Activated CD4-positive, alpha-beta T cell treated with anti-CD3 and anti-CD28 coated beads for 1 hour (primary cell): Measurements from ENCODE around the gene MED7.

Source experiments
- DNase-seq: peaks from one replicate; pipeline ENCODE4 v3.0.0-alpha.2; 2020

MED7 gene

DNA sequence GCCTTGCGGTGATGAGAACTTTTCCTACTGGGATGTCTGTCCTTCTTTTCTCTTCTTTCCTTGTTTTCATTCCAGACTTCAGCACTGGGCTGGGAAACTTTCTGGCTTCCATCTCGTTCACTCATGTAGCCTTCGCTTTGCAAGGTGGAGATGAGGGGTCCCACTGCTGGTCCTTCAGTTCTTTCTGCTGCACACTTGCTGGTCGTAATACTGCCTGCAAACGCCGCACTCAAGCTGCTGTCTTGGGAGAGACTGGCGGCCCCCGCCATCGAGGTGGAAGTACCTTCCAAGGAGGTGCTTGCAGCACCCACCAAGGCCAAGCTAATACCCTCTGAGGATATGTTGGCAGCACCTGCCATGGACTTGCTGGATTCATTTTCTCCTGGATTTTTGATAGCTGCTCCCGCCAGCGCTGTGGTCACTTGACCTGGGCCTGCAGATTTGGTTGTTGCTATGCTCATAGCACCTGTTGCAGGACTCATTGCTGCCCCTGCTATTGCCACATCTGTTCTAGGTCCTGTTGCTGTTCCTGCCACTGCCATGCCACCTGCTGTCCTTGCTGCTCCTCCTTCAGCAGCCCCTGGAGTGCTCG, 20.4 kb upstream of the MED7 start:
- no peak for DNase-seq

DNA sequence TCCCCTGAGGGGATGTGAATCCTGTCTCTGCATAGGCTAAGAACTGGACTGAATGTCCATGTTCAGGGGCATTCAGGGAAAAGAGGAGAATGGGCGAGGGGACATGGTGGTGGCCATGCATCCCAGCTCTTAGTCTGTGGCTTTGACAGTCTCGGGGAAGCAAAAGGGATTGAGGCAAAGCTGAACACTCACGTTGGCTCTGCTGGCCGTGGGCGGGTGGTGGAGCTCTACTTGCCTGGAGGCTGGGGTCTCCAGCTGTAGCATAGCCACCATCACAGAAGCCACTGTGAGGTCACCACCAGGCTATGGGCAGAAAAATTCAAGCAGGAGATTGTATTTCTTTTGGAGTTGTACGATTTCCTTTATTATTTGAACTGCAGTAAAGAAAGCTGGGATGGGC, 19.3 kb upstream of the MED7 start:
- no peak for DNase-seq

DNA sequence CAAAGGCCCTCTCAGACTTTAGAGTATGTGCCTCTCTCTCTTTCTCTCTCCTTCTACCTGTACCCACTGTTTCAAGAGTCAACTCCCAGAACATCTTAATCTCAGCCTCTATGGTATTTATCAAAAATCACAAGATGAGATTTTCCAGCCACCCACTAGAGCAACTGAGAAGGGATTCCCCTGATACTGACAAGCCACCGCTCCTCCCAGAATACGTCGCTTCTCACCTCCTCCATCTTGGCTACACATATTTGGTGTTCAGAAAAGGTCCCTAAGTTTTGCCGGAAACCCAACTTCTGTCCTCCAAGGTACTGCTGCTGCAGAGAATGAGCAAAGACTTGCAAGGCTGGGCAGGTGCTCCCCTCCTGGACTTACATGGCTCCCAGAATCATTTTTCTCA, 17.3 kb upstream of the MED7 start:
- no peak for DNase-seq

DNA sequence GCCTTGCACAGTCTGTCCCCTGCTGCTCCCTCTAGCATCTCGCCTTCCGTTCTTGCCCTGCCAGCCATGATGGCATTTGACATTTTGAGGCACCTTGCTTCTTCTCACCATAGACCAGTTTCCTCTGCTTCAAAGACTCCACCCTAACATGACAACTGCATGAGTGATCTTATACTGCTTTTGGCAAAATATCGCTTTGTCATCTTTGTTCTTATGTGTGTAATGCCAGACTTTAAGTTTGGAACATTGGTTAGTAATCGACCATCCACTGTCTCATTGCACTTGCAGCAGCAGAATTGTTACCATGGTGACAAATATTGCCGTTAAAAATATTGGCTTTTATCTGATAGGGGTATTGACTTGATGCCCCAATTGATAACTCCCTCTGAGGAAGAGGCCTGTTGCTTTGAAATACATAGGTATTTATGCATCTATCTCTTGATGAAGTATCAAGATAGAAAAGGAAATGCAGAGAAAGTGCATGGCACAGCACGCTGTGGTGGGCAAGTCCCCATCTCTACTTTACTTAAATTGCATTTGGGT, 16.6 kb upstream of the MED7 start:
- no peak for DNase-seq

DNA sequence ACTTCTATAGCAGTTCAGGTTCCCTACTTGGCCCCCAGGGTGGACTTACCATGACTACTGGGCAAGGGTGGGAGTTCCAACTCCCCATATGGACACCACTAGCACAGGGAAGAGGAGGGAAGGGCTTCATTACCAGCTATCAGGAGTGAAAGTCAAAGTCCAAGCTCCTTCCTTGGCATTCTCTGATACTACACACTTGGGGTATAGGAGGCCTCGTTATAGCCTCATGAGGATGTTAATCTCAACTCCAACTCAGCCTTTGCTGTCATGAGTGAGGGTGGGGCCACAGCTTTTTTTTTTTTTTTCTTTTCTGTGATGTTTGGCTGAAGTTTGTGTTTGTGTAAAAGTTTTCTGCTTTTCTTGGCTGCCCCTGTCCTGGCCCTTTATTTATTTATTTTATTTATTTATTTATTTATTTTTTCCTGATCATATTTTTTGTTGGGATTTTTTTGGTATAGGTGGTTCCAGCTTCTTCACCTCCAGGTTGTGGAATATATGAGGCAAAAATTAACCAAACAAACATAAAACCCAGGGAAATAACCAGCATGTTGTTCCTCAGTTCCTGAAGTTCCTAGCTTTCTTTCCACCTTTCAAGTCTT, 14.7 kb upstream of the MED7 start:
- DNase-seq, result no peak

DNA sequence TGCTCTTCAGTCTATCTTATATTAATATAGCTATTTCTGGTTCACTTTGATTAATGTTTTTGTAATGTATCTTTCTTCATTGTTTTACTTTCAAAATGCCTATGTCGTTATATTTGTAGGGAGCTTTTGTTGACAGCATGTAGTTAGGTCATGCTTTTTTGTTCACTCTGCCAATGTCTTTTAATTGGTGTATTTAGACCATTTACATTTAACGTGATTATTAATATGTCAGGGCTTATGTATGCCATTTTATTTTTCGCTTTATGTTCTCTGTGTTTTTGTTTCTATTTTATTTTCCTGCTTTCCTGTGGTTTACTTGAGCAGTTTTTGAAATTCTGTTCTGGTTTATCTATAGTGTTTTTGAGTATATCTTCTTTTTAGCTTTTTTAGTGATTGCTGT, 12.6 kb upstream of the MED7 start:
- DNase-seq, result no peak

DNA sequence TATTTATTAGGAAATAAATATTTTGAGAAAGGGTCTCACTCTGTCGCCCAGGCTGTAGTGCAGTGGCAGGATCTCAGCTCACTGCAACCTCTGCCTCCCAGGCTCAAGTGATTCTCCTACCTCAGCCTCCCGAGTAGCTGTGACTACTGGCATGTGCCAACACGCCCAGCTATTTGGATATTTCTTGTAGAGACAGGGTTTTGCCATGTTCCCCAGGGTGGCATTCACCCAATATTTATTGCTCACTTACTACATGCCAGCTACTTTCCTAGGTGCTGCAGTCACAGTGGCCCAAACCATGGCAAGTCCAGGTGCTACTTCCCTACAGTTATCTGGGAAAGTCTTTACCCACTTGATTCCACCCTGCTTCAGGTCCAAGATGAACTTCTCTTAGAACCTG, 8.3 kb upstream of the MED7 start:
- no peak for DNase-seq

DNA sequence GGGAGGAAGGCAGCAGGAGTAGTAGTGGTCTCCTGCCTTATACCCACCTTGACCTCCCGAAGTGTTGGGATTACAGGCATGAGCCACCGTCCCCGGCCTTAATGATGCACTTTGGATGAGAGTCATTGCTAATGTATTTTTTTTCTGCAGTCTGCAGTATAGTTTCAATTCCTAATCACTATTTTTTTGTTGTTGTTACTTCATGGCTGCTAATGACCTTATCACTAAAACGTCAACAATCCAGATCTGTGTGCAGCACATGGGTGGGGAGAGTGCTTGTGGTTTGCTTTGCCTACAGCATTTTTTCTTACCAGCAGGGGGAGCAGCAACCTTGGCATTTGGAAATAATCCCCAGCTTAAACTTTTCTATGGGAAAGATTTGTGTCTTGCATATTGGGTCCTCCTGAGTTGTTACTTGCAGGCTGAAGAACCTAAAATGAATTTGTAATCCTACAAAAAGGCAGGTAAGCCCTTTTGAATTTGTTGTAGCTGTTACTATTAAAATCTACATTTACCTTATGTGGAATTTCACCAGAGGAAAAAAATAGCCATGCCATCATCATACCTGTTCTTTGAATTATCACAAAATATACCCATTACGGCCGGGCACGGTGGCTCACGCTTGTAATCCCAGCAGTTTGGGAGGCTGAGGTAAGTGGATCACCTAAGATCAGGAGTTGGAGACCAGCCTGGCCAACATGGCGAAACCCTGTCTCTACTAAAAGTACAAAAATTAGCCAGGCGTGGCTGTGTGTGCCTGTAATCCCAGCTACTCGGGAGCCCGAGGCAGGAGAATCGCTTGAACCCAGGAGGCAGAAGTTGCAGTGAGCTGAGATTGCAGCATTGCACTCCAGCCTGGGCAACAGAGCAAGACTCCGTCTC, 6.3 kb upstream of the MED7 start:
- peak; percentile 63 for DNase-seq

DNA sequence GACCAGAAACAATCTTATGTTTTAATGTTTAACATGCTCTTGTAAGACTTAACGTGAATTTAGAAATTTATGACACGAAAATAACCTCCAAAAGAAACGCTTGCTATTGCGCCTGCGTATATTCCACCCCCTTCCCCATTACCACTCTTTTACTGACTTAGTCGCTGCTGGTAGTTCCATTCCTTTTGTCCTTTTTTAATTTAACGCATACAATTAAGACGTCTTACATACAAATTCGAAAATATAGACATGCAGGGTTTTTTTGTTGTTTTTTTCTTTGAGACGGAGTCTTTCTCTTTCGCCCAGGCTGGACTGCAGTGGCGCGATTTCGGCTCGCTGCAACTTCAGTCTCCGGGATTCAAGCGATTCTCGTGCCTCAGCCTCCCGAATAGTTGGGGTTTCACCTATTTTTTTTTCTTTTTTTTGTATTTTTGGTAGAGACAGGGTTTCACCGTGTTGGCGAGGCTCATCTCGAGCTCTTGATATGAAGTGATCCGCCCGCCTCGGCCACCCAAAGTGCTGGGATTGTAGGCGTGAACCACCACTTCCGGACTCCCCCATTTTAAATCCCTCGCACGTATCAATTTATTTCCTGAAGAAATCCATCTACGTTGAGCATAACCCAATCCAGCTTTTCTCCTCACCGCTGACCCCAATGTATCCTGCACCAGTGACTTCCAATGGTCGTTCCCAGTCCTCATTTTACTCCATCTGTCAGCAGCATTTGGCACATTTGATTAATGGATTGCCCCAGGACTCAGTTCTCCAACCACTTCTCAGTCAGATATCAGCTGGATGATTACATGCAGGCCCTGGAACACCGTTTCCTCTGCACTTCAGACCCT, 684 bp upstream of the MED7 start:
- no peak for DNase-seq

DNA sequence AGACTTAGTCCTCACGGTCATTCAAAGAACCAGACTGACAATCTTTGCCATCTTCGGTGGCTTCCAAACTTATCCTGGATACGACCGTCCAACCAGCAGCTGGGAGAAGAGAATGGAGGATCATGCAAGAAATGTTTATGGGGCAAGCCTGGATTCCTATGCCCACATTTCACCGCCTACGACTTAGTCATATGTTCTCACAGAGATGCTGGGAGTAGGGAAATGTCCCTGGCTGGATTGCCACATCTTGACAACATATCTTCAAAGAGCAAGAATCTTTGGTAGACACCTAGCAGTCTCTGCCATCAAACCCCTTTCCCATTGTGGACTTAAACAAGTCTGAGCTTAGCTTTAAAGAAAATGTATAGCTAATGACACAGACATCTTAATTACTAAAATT, 5.0 kb downstream of the MED7 start:
- DNase-seq, result no peak

DNA sequence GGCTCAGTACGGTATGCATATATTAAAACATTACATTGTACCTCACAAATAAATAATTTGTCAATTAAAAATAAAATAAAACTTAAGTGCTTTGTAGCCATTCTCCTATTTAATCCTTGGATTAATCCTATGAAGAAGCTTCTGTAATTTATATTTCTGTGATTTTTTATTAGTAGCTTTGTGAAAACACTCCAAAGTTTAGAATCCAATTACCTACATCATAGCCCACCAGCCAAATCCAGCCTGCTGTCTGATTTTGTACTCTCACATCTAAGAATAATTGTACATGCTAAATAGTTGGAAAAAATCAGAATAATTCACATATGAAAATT, 10.4 kb downstream of the MED7 start:
- no peak for DNase-seq

DNA sequence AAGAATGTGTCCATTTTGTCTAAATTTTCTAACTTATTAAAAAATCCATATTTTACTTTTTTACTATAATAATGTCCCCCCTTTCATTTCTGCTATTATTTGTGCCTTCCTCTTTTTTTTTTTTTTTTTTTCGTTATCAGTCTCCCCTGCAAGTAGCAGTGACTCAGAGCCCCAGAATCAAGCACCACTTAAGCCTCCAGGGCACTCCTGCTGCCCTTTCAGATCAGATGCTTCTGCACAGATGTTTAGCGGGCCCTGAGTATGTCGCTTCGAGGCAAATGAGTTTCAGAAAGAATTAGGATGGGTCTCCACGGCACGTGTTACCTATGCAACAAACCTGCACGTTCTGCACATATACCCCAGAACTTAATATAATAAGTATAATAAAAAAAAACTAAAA, 11.7 kb downstream of the MED7 start:
- no peak for DNase-seq

DNA sequence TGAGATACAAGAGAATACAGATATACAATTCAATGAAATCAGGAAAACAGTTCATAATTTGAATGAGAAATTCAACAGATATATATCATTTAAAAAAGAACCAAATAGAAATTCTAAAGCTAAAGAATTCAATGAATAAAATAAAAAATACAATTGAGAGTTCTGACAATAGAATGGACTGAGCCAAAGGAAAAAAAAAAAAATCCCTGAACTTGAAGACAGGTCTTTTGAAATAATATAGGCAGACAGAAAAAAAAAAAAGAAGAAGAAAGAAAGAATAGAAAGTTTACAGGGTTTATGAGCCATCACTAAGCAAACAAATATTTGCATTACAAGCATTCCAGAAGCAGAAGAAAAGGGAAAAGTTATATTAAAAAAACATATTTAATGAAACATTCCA, 21.0 kb downstream of the MED7 start:
- no peak for DNase-seq

DNA sequence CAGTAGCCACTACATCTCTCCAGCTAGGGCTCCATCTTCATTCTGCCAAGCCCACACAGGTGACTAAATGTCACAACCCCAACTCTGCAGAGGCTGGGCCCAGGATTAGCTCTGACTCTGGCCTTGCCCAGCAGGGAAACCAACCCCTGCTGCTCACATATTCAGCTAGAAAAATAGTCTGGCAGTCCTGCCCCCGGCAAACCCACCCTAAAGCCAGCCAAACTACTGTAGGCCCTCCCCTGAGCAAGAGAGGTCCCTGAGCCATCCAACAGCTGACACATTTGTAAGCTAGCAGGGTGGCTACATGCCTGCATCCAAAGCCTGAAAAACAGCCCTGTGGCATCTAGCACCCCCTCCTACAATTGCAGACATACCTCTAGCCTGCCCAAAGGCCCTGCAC, 22.6 kb downstream of the MED7 start:
- no peak for DNase-seq

DNA sequence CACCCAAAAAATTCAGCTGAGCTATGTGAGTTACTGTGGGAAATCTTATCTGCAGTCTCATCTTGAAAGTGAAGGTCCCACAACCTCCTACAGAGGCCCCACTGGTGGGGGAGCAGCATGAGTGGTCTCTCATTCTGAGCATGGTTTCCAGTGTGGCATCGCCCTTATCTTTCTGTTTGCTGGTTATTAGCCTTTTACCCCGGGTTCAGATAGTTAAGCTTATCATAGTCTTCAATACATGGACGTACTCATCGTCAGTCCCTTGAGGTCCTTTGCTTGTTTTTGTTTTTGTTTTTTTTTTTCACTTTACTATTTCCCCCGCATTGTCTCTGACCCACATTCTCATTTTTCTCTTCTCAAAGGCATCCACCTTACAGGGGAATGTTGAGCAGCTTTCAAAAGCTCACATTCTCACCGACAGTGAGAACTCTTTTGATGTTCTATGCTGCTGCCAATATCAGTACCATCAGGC, 26.1 kb downstream of the MED7 start:
- no peak for DNase-seq

DNA sequence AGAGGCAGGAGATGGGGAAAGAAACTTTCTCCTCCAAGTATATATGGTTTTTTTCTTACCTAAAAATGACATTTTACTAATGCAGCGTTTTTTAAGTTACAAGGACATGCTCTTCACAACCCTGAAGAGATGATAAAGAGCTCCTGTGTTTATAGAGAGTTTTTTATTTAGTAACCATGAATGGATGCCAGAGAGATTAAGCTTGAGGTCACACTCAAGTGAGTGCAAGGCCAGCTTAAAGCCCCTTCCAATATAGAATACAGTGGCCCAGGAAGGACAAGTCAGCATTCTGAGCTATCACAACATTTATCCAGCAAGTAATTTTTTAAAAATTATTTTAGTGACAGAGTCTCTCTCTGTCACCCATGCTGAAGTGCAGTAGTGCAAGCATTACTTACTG, 27.2 kb downstream of the MED7 start:
- DNase-seq, result no peak

DNA sequence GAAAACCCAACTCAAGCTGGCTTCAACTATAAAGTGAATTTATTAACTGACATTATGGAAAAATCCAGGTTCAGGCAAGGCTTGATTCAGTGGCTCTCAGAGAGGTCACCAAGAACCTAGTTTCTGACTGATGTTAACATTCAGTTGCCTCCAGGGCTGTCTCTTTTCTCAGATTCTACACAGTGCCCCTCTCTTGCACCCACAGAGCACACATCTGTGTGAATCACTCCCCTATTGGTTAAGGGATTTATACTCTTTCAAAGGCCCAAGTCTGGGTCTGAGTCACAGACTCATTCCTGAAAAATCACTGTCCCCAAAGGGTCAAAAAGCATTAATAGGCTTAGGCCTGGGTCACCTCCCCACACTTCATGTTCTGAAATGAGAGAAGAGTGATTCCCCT, 27.7 kb downstream of the MED7 start:
- DNase-seq, result no peak

DNA sequence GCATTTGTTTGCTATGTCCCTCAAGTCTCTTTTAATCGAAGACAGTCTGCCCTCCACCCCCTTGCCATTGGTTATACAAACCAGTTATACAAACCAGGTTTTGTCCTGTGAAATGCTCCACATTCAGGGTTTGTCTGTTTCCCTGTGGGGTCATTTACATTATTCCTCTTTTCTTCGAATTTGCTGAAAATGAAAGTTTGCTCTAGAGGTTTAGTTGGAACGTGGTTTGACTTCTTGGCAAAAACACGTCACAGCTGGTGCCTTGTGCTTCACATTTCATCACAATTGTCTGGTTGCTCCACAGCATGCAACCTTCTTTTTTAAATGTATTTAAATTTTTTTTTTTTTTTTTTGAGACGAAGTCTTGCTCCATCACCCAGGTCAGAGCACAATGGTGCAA, 29.7 kb downstream of the MED7 start:
- DNase-seq, result no peak

DNA sequence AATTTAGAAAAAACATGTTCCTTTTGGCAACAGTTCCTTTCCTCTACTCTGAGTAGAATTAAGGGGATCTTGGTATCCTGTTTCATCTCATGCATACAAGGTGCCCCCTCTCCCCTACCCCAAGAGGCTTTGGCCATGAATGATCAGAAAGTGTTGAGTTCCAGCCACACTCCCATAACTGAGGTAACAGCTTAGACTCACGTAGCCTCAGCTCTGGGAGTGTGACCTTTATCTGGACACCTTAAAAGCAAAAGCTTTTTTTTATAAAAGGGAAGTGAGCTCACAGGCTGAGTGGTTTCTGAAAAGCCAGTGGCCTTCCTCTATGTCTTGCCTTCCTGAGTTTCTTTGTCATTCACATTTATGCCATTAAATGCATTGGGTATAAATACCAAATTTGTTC, 32.9 kb downstream of the MED7 start:
- no peak for DNase-seq

DNA sequence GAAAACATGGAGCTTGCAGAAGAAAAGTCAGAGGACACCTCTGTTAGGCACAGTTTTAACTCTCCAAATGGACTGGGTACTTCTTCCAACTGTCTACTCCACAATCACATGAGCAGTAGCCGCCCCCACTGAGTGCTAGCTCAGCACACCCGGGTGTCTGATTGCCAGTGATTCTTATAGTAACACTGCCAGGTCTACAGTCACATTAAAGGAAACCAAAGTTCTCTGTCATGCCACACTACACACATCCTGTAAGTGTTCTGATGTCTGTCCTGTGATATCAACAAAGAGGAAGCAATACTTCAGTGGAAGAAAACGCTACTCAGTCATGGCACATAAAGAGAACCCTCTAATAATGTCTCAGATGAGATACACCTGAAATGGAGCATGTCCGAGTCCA, 33.7 kb downstream of the MED7 start, which contains the start of gene HAVCR2:
Gene HAVCR2, minus strand, starts transcription at position 69 of the 400 bp plus-strand sequence. Its CDS starts 61 bp downstream, at position 8.
- DNase-seq, result peak; percentile 22

DNA sequence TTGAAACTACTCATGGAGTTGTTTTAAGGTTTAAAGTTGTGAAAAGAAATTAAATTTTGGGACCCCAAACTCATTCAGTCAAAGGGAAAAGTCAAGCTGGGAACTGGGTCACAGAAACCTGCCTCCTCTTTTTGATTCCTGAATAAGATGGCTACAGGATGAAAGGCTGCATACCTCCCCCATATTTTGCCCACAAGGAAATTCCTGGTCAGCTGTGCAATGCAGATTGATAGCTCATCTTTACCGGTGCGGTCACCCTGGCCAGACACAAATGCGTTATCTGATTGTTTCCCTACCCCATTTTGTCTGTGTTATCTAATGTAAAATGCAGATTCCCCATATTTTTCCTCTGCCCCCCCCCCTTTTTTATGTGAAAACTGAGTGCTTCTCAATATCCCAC, 35.2 kb downstream of the MED7 start:
- no peak for DNase-seq

DNA sequence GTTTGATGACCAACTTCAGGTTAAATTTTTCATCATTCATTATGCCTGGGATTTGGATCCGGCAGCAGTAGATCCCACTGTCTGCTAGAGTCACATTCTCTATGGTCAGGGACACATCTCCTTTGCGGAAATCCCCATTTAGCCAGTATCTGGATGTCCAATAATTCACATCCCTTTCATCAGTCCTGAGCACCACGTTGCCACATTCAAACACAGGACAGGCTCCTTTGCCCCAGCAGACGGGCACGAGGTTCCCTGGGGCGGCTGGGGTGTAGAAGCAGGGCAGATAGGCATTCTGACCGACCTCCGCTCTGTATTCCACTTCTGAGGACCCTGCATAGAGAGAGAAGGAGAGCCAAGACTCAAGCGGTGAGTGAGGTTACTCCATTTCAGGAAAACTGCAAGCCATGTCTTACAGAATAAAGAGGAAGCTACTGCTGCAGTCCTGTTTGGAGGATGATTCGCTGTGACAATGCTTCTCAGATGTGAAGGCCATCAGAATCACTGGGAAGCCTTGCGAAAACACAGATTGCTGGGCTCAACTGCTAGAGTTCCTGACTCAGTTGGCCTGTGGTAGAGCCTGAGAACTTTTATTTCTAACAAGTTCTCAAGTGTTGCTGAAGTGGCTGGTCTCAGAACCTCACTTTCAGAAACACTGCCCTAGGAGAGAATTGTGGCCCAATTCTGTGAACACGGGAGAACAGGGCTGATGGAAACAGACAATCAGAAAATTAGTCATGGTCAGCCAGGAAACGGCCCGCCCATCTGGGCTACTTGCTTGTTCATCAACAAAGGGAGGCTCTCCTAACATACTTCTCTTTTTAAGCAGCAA, 35.8 kb downstream of the MED7 start:
- DNase-seq, result no peak
